ENCODE measurements around the gene RSPO3. TPM values are rescaled to one million over a fixed set of nuclear protein-coding genes. Genes with fewer than 3 reads are reported as not detected.

Gene RSPO3
- total RNA-seq, 1 donor from 2014 or later, result 8.0 TPM

- H3K9me3 ChIP-seq, result no peaks in the 10 kb centered on the region
- H3K27me3 ChIP-seq (ENCODE audit: low read depth), result no peaks in the 10 kb centered on the region
- H3K27ac ChIP-seq, result no peak overlapping the region
- intact Hi-C loops (cut with DNase I), result no loop called here
- TF ChIP-seq CTCF (IDR thresholded peaks at IDR 0.05), result no peak
- ATAC-seq, result no peak
- H3K4me1 ChIP-seq, result no peaks in the 10 kb centered on the region
- H3K4me3 ChIP-seq, result no peak overlapping the region
- DNase-seq, result no peak
- no peaks in the 10 kb centered on the region for H3K36me3 ChIP-seq
These were observed 30.0 kb downstream of the RSPO3 start for GRCh38 chr6:127148511-127148910.

- intact Hi-C loops (cut with DNase I), result no loop called here
- ATAC-seq, result no peak
- no peaks in the 10 kb centered on the region for H3K4me1 ChIP-seq
- no peak for TF ChIP-seq CTCF (IDR thresholded peaks at IDR 0.05)
- H3K4me3 ChIP-seq, result no peak overlapping the region
- H3K27me3 ChIP-seq (ENCODE audit: low read depth), result no peaks in the 10 kb centered on the region
- no peak overlapping the region for H3K27ac ChIP-seq
- no peak for DNase-seq
- H3K9me3 ChIP-seq, result no peaks in the 10 kb centered on the region
- H3K36me3 ChIP-seq, result no peaks in the 10 kb centered on the region
These were observed 36.0 kb downstream of the RSPO3 start for GRCh38 chr6:127154509-127154908.

GRCh38 chr6:127160484-127160883 lies 42.0 kb downstream of the RSPO3 start:
- no peak for TF ChIP-seq CTCF (IDR thresholded peaks at IDR 0.05)
- Histone ChIP-seq H3K27me3 (ENCODE audit: low read depth) (no peaks in the 10 kb centered on the region), H3K27ac (no peak overlapping the region), H3K36me3 (no peaks in the 10 kb centered on the region), H3K4me3 (no peak overlapping the region), H3K4me1 (no peaks in the 10 kb centered on the region), H3K9me3 (no peaks in the 10 kb centered on the region)
- DNase-seq (no peak), ATAC-seq (no peak)
- intact Hi-C loops (cut with DNase I), result no loop called here

GRCh38 chr6:127162836-127163235 lies 44.4 kb downstream of the RSPO3 start:
- no peaks in the 10 kb centered on the region for H3K36me3 ChIP-seq
- intact Hi-C loops (cut with DNase I), result no loop called here
- H3K27me3 ChIP-seq (ENCODE audit: low read depth), result no peaks in the 10 kb centered on the region
- H3K27ac ChIP-seq, result no peak overlapping the region
- no peak for TF ChIP-seq CTCF (IDR thresholded peaks at IDR 0.05)
- no peak overlapping the region for H3K4me3 ChIP-seq
- DNase-seq (no peak), ATAC-seq (no peak)
- H3K4me1 ChIP-seq, result no peaks in the 10 kb centered on the region
- H3K9me3 ChIP-seq, result no peaks in the 10 kb centered on the region

GRCh38 chr6:127164036-127164435 lies 45.6 kb downstream of the RSPO3 start:
- intact Hi-C loops (cut with DNase I), result no loop called here
- TF ChIP-seq CTCF (IDR thresholded peaks at IDR 0.05), result no peak
- DNase-seq (no peak), ATAC-seq (no peak)
- H3K9me3 ChIP-seq, result no peaks in the 10 kb centered on the region
- no peak overlapping the region for H3K4me3 ChIP-seq
- no peaks in the 10 kb centered on the region for H3K4me1 ChIP-seq
- no peaks in the 10 kb centered on the region for H3K36me3 ChIP-seq
- H3K27me3 ChIP-seq (ENCODE audit: low read depth), result no peaks in the 10 kb centered on the region
- H3K27ac ChIP-seq, result no peak overlapping the region

GRCh38 chr6:127164565-127164964 lies 46.1 kb downstream of the RSPO3 start:
- no peak overlapping the region for H3K4me3 ChIP-seq
- no peak for TF ChIP-seq CTCF (IDR thresholded peaks at IDR 0.05)
- H3K9me3 ChIP-seq, result no peaks in the 10 kb centered on the region
- intact Hi-C loops (cut with DNase I), result no loop called here
- no peak overlapping the region for H3K27ac ChIP-seq
- H3K4me1 ChIP-seq, result no peaks in the 10 kb centered on the region
- ATAC-seq, result no peak
- no peak for DNase-seq
- no peaks in the 10 kb centered on the region for H3K36me3 ChIP-seq
- H3K27me3 ChIP-seq (ENCODE audit: low read depth), result no peaks in the 10 kb centered on the region

Measured in lower lobe of right lung (tissue), 2 donors.